Liver (tissue), 9 donors: ENCODE results near the gene HDAC9. TPM values are rescaled to one million over a fixed set of nuclear protein-coding genes. Genes with fewer than 3 reads are reported as not detected.

Source experiments
- DNase-seq: peaks from one replicate; pipeline ENCODE4 v3.0.0-alpha.2; 2017; ENCODE audit warnings: low spot score
- H3K27ac ChIP-seq, 2 donors: one replicate each; pipeline ENCODE4 v1.7.0; 2013; ENCODE audit warnings: inconsistent platforms in 2 of 2, low read length in 2 of 2, control low read depth in 1 of 2, low read depth in 1 of 2, mild to moderate bottlenecking in 1 of 2
- H3K27me3 ChIP-seq, 4 donors: one replicate each; pipeline versions ENCODE4 v1.6.1 to v1.7.0; 2013; ENCODE audit warnings: low read length in 3 of 4, inconsistent platforms in 1 of 4, mild to moderate bottlenecking in 1 of 4, moderate library complexity in 1 of 4; ENCODE audit not compliant: control insufficient read depth in 4 of 4, insufficient read depth in 4 of 4
- H3K36me3 ChIP-seq, 4 donors: one replicate each; pipeline versions ENCODE4 v1.6.1 to v1.7.0; 2013; ENCODE audit warnings: low read length in 3 of 4, mild to moderate bottlenecking in 3 of 4, low read depth in 1 of 4, moderate library complexity in 1 of 4; ENCODE audit not compliant: control insufficient read depth in 4 of 4, insufficient read depth in 3 of 4
- H3K4me1 ChIP-seq, 4 donors: one replicate each; pipeline versions ENCODE4 v1.6.1 to v1.7.0; 2013; ENCODE audit warnings: low read length in 3 of 4, mild to moderate bottlenecking in 3 of 4, moderate library complexity in 1 of 4; ENCODE audit not compliant: control insufficient read depth in 4 of 4, insufficient read depth in 4 of 4
- H3K4me3 ChIP-seq, 3 donors: one replicate each; pipeline versions ENCODE4 v1.6.1 to v1.7.0; 2013; ENCODE audit warnings: low read length in 3 of 3, control low read depth in 1 of 3, low read depth in 1 of 3, mild to moderate bottlenecking in 1 of 3
- H3K9ac ChIP-seq, 2 donors: one replicate each; pipeline ENCODE4 v1.7.0; 2013; ENCODE audit warnings: low read length in 2 of 2, mild to moderate bottlenecking in 2 of 2, moderate library complexity in 2 of 2, control low read depth in 1 of 2, low read depth in 1 of 2
- H3K9me3 ChIP-seq, 4 donors: one replicate each; pipeline versions ENCODE4 v1.6.1 to v1.7.0; 2013; ENCODE audit warnings: low read length in 3 of 4; ENCODE audit not compliant: control insufficient read depth in 4 of 4
- ATF3 ChIP-seq: IDR thresholded peaks from 2 replicates; pipeline ENCODE4 v1.6.1; 2016; ENCODE audit warnings: antibody characterized with exemption
- EGR1 ChIP-seq, 2 donors: IDR thresholded peaks; 2 replicates each; pipeline ENCODE4 v1.6.1; 2016 to 2018; ENCODE audit warnings: antibody characterized with exemption in 2 of 2, low read depth in 2 of 2
- FOXA1 ChIP-seq: IDR thresholded peaks from 2 replicates; pipeline ENCODE4 v1.6.1; 2016; ENCODE audit warnings: antibody characterized with exemption
- FOXA2 ChIP-seq: IDR thresholded peaks from 2 replicates; pipeline ENCODE4 v1.6.1; 2016; ENCODE audit warnings: antibody characterized with exemption
- GABPA ChIP-seq, 2 donors: IDR thresholded peaks in 1 of 2; conservative IDR thresholded peaks in 1 of 2; 2 replicates each; pipeline ENCODE4 v1.6.1; 2016; ENCODE audit warnings: antibody characterized with exemption in 2 of 2, mild to moderate bottlenecking in 1 of 2, moderate library complexity in 1 of 2
- HNF4A ChIP-seq, 2 donors: conservative IDR thresholded peaks; 2 replicates each; pipeline ENCODE4 v1.6.1; 2016; ENCODE audit warnings: antibody characterized with exemption in 2 of 2, mild to moderate bottlenecking in 2 of 2
- HNF4G ChIP-seq: IDR thresholded peaks from 2 replicates; pipeline ENCODE4 v1.6.1; 2016; ENCODE audit warnings: antibody characterized with exemption
- JUND ChIP-seq, 2 donors: IDR thresholded peaks; 2 replicates each; pipeline ENCODE4 v1.6.1; 2016; ENCODE audit warnings: antibody characterized with exemption in 2 of 2
- NR2F2 ChIP-seq: IDR thresholded peaks from 2 replicates; pipeline ENCODE4 v1.6.1; 2016; ENCODE audit warnings: antibody characterized with exemption
- RAD21 ChIP-seq, 2 donors: IDR thresholded peaks; 2 replicates each; pipeline ENCODE4 v1.6.1; 2016; ENCODE audit warnings: antibody characterized with exemption in 2 of 2, mild to moderate bottlenecking in 2 of 2
- RXRA ChIP-seq, 2 donors: IDR thresholded peaks; 2 replicates each; pipeline ENCODE4 v1.6.1; 2017 to 2018; ENCODE audit warnings: antibody characterized with exemption in 2 of 2, mild to moderate bottlenecking in 1 of 2
- SP1 ChIP-seq: IDR thresholded peaks from 2 replicates; pipeline ENCODE4 v1.6.1; 2018; ENCODE audit warnings: antibody characterized with exemption, mild to moderate bottlenecking
- TAF1 ChIP-seq: conservative IDR thresholded peaks from 2 replicates; pipeline ENCODE4 v1.6.1; 2016; ENCODE audit warnings: antibody characterized with exemption, mild to moderate bottlenecking
- YY1 ChIP-seq: IDR thresholded peaks from 2 replicates; pipeline ENCODE4 v1.6.1; 2016; ENCODE audit warnings: antibody characterized with exemption, mild to moderate bottlenecking
- WGBS: extraction: QIAGEN DNeasy Blood & Tissue Kit; methylation state at CpG from one replicate; pipeline ENCODE4 v1.1.7; 2013; 5-methylcytosine and 5-hydroxymethylcytosine counted together
- polyA plus RNA-seq, 2 donors: library from polyadenylated mRNA; stranded (reverse) in 1 of 2; unstranded in 1 of 2; fragments of 200-250 nt in 1 of 2; fragments of >200 nt in 1 of 2; fragmentation: Nextera tagmentation in 1 of 2; extraction: Ambion mirVana in 1 of 2; gene quantifications; one replicate each; pipeline versions ENCODE4 v1.2.1 to v1.2.3, GENCODE V29; 2013 to 2015
- total RNA-seq, 2 donors: library from RNA; depleted of rRNA; stranded (reverse); fragments of >200 nt; gene quantifications; one replicate each; pipeline ENCODE4 v1.2.3, GENCODE V29; 2014
- TF ChIP-seq, protein P1 (sequence below): fragments of 150-350 bp; IDR thresholded peaks from 2 replicates; pipeline ENCODE4 v1.5.1; 2017; ENCODE audit warnings: improper control_type of control experiment, low read depth, low read length; ENCODE audit not compliant: missing input control
- TF ChIP-seq, protein P2 (sequence below): IDR thresholded peaks from 2 replicates; pipeline ENCODE4 v1.6.1; 2016; ENCODE audit warnings: antibody characterized with exemption, mild to moderate bottlenecking
- TF ChIP-seq, protein P3 (sequence below): IDR thresholded peaks from 2 replicates; pipeline ENCODE4 v1.6.1; 2016; ENCODE audit warnings: antibody characterized with exemption
- donor health status: healthy.
- donor health status: healthy.
- donor health status: healthy.
- donor health status: healthy.
- donor health status: healthy.

HDAC9 gene
- total and polyA plus RNA-seq, 4 donors: 1.0 to 10.1 (median 2.3) TPM

DNA sequence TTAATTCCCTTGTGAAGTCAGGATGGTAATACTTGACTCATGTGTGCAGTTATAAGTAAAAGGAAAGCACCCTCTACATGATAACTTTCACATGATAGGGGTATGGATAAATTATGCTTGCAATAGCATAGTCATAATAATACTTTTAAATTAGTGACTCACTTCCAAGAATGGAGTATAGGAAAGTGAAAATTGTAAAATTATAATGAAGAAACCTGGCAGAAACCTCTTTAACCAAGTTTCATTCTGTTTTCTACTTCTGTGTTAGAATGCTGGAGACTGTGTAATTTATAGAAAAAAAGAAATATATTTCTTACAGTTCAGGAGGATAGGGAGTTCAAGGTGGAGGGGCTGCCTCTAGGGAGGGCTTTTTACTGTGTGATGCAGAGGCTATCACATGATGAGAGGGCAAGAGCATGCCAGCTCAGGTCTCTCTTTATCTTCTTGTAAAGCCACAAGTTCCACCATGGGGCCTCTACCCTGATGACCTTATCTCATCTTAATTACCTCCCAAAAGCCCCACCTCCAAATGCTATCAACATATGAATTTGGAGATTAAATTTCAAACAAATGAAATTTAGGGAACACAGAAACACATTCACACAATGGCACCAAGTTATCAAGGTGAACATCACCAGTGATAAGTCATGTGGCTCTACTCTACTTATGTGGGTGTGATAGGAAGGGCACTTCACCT is 43.2 kb downstream of the HDAC9 start:
- H3K4me3 ChIP-seq: no peak overlapping the region
- no peak overlapping the region for H3K27ac ChIP-seq
- no peaks in the 10 kb centered on the region for H3K27me3 ChIP-seq
- TF ChIP-seq EGR1 (IDR thresholded peaks at IDR 0.05; ENCODE audit: low read depth in 2 of 2): no peak
- TF ChIP-seq RAD21 (IDR thresholded peaks at IDR 0.05): no peak
- TF ChIP-seq HNF4G: no peak
- TF ChIP-seq SP1: no peak
- TF ChIP-seq FOXA2: no peak
- TF ChIP-seq GABPA (IDR thresholded peaks at IDR 0.05 in 1 of 2, conservative IDR thresholded peaks at IDR 0.05 in 1 of 2): no peak
- TF ChIP-seq NR2F2: no peak
- TF ChIP-seq, protein P1, sequence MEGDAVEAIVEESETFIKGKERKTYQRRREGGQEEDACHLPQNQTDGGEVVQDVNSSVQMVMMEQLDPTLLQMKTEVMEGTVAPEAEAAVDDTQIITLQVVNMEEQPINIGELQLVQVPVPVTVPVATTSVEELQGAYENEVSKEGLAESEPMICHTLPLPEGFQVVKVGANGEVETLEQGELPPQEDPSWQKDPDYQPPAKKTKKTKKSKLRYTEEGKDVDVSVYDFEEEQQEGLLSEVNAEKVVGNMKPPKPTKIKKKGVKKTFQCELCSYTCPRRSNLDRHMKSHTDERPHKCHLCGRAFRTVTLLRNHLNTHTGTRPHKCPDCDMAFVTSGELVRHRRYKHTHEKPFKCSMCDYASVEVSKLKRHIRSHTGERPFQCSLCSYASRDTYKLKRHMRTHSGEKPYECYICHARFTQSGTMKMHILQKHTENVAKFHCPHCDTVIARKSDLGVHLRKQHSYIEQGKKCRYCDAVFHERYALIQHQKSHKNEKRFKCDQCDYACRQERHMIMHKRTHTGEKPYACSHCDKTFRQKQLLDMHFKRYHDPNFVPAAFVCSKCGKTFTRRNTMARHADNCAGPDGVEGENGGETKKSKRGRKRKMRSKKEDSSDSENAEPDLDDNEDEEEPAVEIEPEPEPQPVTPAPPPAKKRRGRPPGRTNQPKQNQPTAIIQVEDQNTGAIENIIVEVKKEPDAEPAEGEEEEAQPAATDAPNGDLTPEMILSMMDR: no peak
- no peak for TF ChIP-seq TAF1
- no peak for TF ChIP-seq JUND (IDR thresholded peaks at IDR 0.05)
- TF ChIP-seq, protein P2, sequence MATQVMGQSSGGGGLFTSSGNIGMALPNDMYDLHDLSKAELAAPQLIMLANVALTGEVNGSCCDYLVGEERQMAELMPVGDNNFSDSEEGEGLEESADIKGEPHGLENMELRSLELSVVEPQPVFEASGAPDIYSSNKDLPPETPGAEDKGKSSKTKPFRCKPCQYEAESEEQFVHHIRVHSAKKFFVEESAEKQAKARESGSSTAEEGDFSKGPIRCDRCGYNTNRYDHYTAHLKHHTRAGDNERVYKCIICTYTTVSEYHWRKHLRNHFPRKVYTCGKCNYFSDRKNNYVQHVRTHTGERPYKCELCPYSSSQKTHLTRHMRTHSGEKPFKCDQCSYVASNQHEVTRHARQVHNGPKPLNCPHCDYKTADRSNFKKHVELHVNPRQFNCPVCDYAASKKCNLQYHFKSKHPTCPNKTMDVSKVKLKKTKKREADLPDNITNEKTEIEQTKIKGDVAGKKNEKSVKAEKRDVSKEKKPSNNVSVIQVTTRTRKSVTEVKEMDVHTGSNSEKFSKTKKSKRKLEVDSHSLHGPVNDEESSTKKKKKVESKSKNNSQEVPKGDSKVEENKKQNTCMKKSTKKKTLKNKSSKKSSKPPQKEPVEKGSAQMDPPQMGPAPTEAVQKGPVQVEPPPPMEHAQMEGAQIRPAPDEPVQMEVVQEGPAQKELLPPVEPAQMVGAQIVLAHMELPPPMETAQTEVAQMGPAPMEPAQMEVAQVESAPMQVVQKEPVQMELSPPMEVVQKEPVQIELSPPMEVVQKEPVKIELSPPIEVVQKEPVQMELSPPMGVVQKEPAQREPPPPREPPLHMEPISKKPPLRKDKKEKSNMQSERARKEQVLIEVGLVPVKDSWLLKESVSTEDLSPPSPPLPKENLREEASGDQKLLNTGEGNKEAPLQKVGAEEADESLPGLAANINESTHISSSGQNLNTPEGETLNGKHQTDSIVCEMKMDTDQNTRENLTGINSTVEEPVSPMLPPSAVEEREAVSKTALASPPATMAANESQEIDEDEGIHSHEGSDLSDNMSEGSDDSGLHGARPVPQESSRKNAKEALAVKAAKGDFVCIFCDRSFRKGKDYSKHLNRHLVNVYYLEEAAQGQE: no peak
- H3K4me1 ChIP-seq: no peaks in the 10 kb centered on the region
- H3K9ac ChIP-seq: no peak overlapping the region
- no peak for DNase-seq
- no peaks in the 10 kb centered on the region for H3K9me3 ChIP-seq
- no peaks in the 10 kb centered on the region for H3K36me3 ChIP-seq

DNA sequence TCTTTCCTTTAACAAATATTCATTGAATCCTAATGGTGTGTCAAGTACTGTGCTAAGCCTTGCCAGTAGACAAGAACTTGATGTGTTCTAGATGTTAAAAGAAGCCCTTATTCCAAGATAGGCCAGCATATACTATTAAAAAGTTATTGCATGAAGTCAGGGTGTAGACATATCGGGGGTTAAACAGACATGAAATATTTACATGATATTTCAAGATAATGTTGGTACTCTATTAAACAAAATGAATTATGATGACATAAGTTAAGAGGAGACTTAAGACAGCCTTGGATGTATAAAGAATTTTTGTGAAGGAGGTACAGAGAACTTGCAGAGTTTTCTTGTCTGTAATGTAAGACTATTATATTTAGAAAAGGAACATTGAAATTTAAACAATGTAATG is 44.8 kb downstream of the HDAC9 start:
- H3K4me1 ChIP-seq: no peaks in the 10 kb centered on the region
- H3K36me3 ChIP-seq: no peaks in the 10 kb centered on the region
- H3K27ac ChIP-seq: no peak overlapping the region
- H3K27me3 ChIP-seq: no peaks in the 10 kb centered on the region
- no peaks in the 10 kb centered on the region for H3K9me3 ChIP-seq
- no peak for DNase-seq
- H3K4me3 ChIP-seq: no peak overlapping the region
- no peak overlapping the region for H3K9ac ChIP-seq
- 92% methylated on average over 1 of the region's 1 CpG for WGBS
- no peak for TF ChIP-seq RAD21 (IDR thresholded peaks at IDR 0.05)
- TF ChIP-seq, protein P3, sequence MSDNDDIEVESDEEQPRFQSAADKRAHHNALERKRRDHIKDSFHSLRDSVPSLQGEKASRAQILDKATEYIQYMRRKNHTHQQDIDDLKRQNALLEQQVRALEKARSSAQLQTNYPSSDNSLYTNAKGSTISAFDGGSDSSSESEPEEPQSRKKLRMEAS: no peak
- no peak for TF ChIP-seq FOXA2
- TF ChIP-seq SP1: no peak
- no peak for TF ChIP-seq HNF4A (conservative IDR thresholded peaks at IDR 0.05)
- no peak for TF ChIP-seq GABPA (IDR thresholded peaks at IDR 0.05 in 1 of 2, conservative IDR thresholded peaks at IDR 0.05 in 1 of 2)
- no peak for TF ChIP-seq EGR1 (IDR thresholded peaks at IDR 0.05; ENCODE audit: low read depth in 2 of 2)
- no peak for TF ChIP-seq NR2F2
- TF ChIP-seq ATF3: no peak
- no peak for TF ChIP-seq RXRA (IDR thresholded peaks at IDR 0.05)
- TF ChIP-seq, protein P1: no peak
- TF ChIP-seq, protein P2: no peak
- TF ChIP-seq HNF4G: no peak
- TF ChIP-seq YY1: no peak
- no peak for TF ChIP-seq TAF1
- no peak for TF ChIP-seq FOXA1
